ENCODE results near the gene PTPRN2. TPM values are rescaled to one million over a fixed set of nuclear protein-coding genes. Genes with fewer than 3 reads are reported as not detected.

The PTPRN2 gene
- total and polyA plus RNA-seq, 5 experiments from 2014 or later = 0.69 to 1.5 (median 0.99) TPM

DNA sequence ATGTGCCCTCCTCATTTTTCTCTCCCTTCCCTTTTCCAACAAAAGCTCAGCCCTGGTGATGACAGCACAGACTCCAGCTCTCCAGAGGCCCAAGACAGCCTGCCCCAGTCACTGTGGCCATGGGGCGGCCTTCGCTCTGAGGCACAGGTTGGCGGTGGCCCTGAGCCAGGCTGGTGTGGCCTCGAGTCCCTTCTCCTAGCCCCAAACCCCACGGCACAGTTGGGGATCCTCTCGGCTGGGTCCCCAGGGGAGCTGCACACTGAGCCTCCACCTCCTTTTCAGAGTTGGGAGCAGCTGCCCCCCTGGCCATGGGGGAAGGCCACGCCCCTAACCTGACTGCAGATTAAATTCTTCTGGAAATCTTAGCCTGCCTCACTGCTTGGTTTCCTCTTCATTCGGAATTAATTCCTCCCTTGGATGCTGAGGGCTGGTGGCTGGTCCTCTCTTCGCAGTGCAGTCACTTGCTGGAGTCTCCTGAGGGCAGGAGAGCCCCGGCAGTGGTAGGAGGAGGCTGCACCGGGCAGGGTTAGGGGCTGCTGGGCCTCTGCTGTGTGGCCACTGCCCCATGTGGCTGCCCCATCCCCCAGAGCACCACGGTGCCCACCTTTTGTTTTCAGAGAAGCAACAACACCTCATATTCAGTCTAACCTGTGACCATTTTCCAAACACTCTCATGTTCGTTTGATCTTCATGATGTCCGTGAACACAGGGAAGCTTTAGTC is 824.2 kb downstream of the PTPRN2 start:
- POLR2A ChIA-PET = no interaction called here
- peaks cover 7 to 36% (median 22%) of the 10 kb centered on the region in 5 donors for H3K27me3 Mint-ChIP-seq
- no peak for DNase-seq

DNA sequence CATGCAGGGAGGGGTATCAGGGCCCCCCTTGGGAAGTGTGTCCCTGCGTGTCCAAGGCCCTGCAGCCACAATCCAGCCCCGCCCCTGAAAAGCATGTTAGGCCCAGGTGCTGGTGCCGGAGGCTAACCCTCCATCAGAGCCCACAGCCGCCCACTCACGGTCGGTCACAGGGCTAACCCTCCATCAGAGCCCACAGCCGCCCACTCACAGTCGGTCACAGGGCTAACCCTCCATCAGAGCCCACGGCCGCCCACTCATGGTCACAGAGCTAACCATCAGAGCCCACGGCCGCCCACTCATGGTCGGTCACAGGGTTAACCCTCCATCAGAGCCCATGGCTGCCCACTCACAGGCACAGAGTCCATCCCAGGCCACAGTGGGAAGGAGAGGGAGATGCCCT is 824.8 kb downstream of the PTPRN2 start:
- H3K9me3 Mint-ChIP-seq = peaks cover 0 to 29% (median 9%) of the 10 kb centered on the region in 9 donors
- POLR2A ChIA-PET = no interaction called here
- no peak overlapping the region for H3K4me3 Mint-ChIP-seq
- no peak overlapping the region for H3K27ac Mint-ChIP-seq
- ATAC-seq = no peak
- H3K36me3 Mint-ChIP-seq = no peaks in the 10 kb centered on the region
- DNase-seq = no peak
- peaks cover 4 to 10% (median 8%) of the 10 kb centered on the region in 4 donors for H3K4me1 Mint-ChIP-seq
- peaks cover 4 to 34% (median 22%) of the 10 kb centered on the region in 5 donors for H3K27me3 Mint-ChIP-seq

More for the DNA sequence above, 824.2 kb downstream of the PTPRN2 start:
- Mint-ChIP-seq H3K4me1 (peaks cover 4 to 10% (median 8%) of the 10 kb centered on the region in 4 donors), H3K27ac (no peak overlapping the region), H3K36me3 (no peaks in the 10 kb centered on the region), H3K4me3 (no peak overlapping the region), H3K9me3 (peaks cover 0 to 29% (median 9%) of the 10 kb centered on the region in 9 donors)
- ATAC-seq = no peak

DNA sequence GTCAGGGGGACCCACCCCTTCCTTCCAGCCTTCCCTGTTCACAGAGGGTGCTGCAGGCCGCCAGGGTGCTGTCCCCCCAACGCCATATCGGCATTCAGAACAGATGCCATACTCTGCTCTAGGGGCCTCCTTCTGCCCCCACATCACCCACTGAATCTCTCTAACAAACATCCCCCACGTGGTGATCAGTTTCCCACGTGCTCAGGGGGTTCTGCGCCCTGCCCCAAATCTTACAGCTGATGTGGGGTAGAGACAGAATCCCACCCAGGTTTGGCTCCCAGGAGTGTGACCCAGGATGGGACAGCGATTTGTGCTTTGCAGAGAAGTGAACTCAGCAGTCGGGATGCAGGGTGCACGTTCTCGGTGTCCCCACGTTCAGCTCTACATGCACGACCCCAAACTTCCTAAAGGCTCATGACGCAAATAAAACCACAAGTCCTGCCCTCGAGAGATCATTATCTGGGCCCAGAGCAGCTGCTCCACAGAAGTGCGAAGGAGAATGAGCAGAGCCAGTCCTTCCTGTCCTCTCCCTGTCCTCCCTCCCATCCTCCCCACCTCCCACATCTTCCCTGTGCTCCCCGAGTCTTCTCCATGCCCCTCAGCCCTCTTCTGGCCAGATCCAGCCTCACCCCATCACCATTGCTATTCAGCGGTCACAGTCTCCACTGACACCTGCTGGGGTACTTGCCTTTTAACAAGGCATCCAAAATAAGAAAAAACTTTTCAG is 827.5 kb downstream of the PTPRN2 start:
- H3K4me1 Mint-ChIP-seq = peaks cover 4 to 11% (median 9%) of the 10 kb centered on the region in 4 donors
- peak overlapping the region in 1 of 10 donors; percentile 18 for H3K27ac Mint-ChIP-seq
- peak in 4 of 10 donors; percentile 3 to 44 (median 18) for DNase-seq

DNA sequence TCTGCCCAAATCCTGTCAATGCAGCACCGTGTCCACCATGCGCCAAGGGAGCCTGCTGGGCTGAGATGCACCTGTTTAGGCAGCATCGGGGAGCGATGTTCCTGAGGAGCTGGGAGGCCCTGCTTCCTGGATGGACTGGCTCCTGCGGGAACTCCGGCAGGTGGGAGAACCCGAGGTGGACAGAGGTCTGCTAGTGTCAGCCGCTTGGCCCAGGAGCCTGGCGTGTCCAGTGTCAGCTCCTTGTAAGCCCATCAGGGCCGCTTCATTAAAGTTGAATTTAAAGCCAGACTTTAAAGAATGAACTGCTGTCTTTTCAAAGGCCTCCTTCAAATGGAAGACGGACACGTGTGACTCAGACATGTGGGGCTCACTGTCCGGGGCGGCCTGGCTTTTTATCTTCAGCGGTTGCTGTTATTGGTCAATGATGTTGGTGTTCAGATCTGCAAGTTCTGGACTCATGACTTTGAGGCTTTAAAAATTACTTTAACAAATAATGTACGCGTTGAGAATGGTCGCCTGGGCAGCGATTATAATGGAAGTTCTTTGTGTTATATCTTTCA is 828.3 kb downstream of the PTPRN2 start:
- peaks cover 2 to 11% (median 8%) of the 10 kb centered on the region in 5 donors for H3K27me3 Mint-ChIP-seq
- POLR2A ChIA-PET = no interaction called here
- no peaks in the 10 kb centered on the region for H3K36me3 Mint-ChIP-seq
- peaks cover 4 to 11% (median 9%) of the 10 kb centered on the region in 4 donors for H3K4me1 Mint-ChIP-seq
- peak in 1 of 10 donors; percentile 28 for DNase-seq
- H3K4me3 Mint-ChIP-seq = no peak overlapping the region
- ATAC-seq = no peak
- peaks cover 0 to 7% (median 5%) of the 10 kb centered on the region in 9 donors for H3K9me3 Mint-ChIP-seq
- H3K27ac Mint-ChIP-seq = peak overlapping the region in 2 of 10 donors; percentile 9 to 22

More for the DNA sequence above, 827.5 kb downstream of the PTPRN2 start:
- peak; percentile 42 to 66 for ATAC-seq
- no peak overlapping the region for H3K4me3 Mint-ChIP-seq
- H3K9me3 Mint-ChIP-seq = peaks cover 0 to 13% (median 7%) of the 10 kb centered on the region in 9 donors
- POLR2A ChIA-PET = no interaction called here
- H3K27me3 Mint-ChIP-seq = peaks cover 2 to 16% (median 8%) of the 10 kb centered on the region in 5 donors
- no peaks in the 10 kb centered on the region for H3K36me3 Mint-ChIP-seq

DNA sequence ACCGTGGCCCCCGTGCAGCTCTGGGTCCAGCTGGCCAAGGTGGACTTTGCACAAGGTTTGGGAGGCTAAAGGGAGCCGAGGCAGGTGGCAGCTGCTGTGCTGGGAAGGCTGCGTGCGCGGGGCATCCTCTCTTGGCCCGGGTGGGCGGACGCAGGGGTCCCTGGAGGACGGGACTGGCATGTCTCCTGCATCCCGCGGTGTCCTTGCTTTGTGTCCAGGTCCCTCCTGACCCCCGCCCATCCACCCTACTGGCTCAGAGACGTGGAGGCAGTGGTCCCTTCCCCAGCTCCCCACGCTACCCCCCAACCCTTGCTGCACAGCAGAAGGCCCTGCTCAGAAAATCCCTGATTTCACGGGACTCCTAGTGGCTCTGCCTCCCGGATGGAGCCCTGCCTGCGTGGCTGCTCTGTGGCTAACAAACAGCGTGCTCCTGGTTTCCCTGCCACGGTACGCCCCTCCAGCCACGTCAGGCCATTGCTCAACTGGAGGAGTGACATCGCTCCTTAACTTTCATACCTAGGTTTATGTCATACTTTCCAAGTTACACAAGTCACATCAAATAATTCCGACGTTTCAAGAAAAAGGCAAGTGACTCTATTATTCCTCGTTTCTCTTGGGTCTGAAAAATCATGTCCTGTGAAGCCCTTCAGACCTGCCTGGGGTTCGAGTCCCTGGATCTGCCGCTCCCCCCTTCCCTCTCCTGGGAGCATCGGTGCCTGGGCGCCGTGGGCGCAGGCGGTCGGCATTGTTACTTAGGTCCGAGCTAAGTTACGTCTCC is 829.0 kb downstream of the PTPRN2 start:
- H3K4me3 Mint-ChIP-seq = no peak overlapping the region
- no peak for ATAC-seq

GRCh38 chr7:157757776-157758467 is 829.7 kb downstream of the PTPRN2 start:
- Mint-ChIP-seq H3K27ac (no peak overlapping the region), H3K9me3 (peaks cover 0 to 5% (median 0%) of the 10 kb centered on the region in 9 donors), H3K4me3 (no peak overlapping the region), H3K27me3 (peaks cover 2 to 11% (median 8%) of the 10 kb centered on the region in 5 donors), H3K36me3 (no peaks in the 10 kb centered on the region), H3K4me1 (peaks cover 4 to 11% (median 9%) of the 10 kb centered on the region in 4 donors)
- POLR2A ChIA-PET = no interaction called here
- ATAC-seq (no peak), DNase-seq (peak in 1 of 10 donors; percentile 19)

More for the DNA sequence above, 829.0 kb downstream of the PTPRN2 start:
- peaks cover 2 to 11% (median 8%) of the 10 kb centered on the region in 5 donors for H3K27me3 Mint-ChIP-seq
- peak overlapping the region in 1 of 10 donors; percentile 22 for H3K27ac Mint-ChIP-seq
- no peaks in the 10 kb centered on the region for H3K36me3 Mint-ChIP-seq
- peaks cover 4 to 11% (median 9%) of the 10 kb centered on the region in 4 donors for H3K4me1 Mint-ChIP-seq
- H3K9me3 Mint-ChIP-seq = peaks cover 0 to 5% (median 0%) of the 10 kb centered on the region in 9 donors
- no peak for DNase-seq
- POLR2A ChIA-PET = no interaction called here

DNA sequence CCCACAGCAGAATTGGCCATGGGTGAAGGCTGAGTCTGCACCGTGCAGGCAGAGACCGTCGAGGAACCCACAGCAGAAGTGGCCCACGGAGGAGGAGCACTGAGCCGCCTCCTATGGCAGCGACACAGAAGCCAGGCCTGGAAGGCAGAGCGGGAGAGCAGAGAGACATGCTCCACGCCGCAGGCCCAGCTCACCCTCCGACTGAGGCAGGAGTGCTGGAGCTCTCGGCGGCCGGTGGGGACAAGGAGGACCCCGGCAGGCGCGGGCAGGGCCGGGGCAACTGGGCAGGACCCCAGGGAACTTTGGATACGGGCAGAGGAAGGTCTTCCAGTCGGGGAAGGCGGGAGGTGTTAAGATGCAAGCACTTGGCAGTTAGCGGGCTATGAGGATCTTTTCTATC is 830.4 kb downstream of the PTPRN2 start:
- H3K9me3 Mint-ChIP-seq = peaks cover 0 to 5% (median 0%) of the 10 kb centered on the region in 9 donors
- POLR2A ChIA-PET = no interaction called here
- H3K27me3 Mint-ChIP-seq = peaks cover 2 to 14% (median 8%) of the 10 kb centered on the region in 5 donors
- H3K27ac Mint-ChIP-seq = peak overlapping the region in 1 of 10 donors; percentile 72
- peaks cover 4 to 11% (median 9%) of the 10 kb centered on the region in 4 donors for H3K4me1 Mint-ChIP-seq
- no peak overlapping the region for H3K4me3 Mint-ChIP-seq
- no peaks in the 10 kb centered on the region for H3K36me3 Mint-ChIP-seq
- ATAC-seq (no peak), DNase-seq (peak in 1 of 10 donors; percentile 61)

GRCh38 chr7:157755741-157756140 is 831.9 kb downstream of the PTPRN2 start:
- peak overlapping the region in 2 of 10 donors; percentile 26 to 53 for H3K27ac Mint-ChIP-seq
- ATAC-seq = no peak
- POLR2A ChIA-PET = no interaction called here
- peaks cover under 1 to 13% (median 7%) of the 10 kb centered on the region in 5 donors for H3K27me3 Mint-ChIP-seq
- peaks cover 0 to 3% (median 0%) of the 10 kb centered on the region in 9 donors for H3K9me3 Mint-ChIP-seq
- H3K4me3 Mint-ChIP-seq = no peak overlapping the region
- no peaks in the 10 kb centered on the region for H3K36me3 Mint-ChIP-seq
- no peak for DNase-seq
- peaks cover 4 to 11% (median 8%) of the 10 kb centered on the region in 4 donors for H3K4me1 Mint-ChIP-seq

GRCh38 chr7:157754416-157754790 is 833.2 kb downstream of the PTPRN2 start:
- peaks cover 0 to 4% (median 0%) of the 10 kb centered on the region in 4 donors for H3K4me1 Mint-ChIP-seq
- H3K36me3 Mint-ChIP-seq = no peaks in the 10 kb centered on the region
- no peak overlapping the region for H3K27ac Mint-ChIP-seq
- H3K9me3 Mint-ChIP-seq = no peaks in the 10 kb centered on the region
- POLR2A ChIA-PET = no interaction called here
- no peak overlapping the region for H3K4me3 Mint-ChIP-seq
- DNase-seq (no peak), ATAC-seq (no peak)
- peaks cover 0 to 6% (median 0%) of the 10 kb centered on the region in 5 donors for H3K27me3 Mint-ChIP-seq

- no peak overlapping the region for H3K4me3 Mint-ChIP-seq
- peaks cover 0 to 6% (median 0%) of the 10 kb centered on the region in 5 donors for H3K27me3 Mint-ChIP-seq
- H3K27ac Mint-ChIP-seq = peak overlapping the region in 2 of 10 donors; percentile 48 to 69
- POLR2A ChIA-PET = no interaction called here
- ATAC-seq (no peak), DNase-seq (no peak)
- H3K4me1 Mint-ChIP-seq = peaks cover 0 to 4% (median 0%) of the 10 kb centered on the region in 4 donors
- H3K36me3 Mint-ChIP-seq = no peaks in the 10 kb centered on the region
- H3K9me3 Mint-ChIP-seq = no peaks in the 10 kb centered on the region
Measured at GRCh38 chr7:157753713-157754415, 833.8 kb downstream of the PTPRN2 start.

DNA sequence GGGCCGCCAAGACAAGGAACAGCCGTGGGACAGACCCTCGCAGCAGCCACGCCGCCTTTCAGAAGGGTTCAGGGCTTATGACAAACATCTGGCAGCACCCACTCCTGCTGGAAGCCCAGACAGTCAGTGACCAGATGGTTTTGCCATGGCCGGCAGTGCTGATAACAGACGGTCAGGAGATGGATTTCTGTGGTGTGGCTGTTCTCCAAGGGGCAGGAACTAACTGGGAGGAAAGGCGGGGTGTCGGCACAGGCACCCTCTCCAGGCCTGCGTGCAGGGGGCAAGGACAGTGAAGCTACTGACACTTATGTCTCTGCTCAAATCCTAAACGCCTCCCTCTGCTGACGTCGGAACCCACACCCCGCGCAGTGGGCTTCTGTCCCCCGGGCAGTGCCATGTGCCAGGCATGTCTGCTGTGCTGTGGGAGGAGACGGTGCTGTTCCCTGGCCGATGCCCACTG is 834.8 kb downstream of the PTPRN2 start:
- Mint-ChIP-seq H3K36me3 (no peaks in the 10 kb centered on the region), H3K9me3 (no peaks in the 10 kb centered on the region), H3K4me3 (no peak overlapping the region), H3K4me1 (peaks cover 0 to 4% (median 0%) of the 10 kb centered on the region in 4 donors), H3K27me3 (peaks cover 0 to 6% (median 0%) of the 10 kb centered on the region in 5 donors), H3K27ac (no peak overlapping the region)
- no peak for DNase-seq
- POLR2A ChIA-PET = interaction anchor here (1.2 kb wide), 1 partner anchor 10 kb away, joined by 3 read pairs; no protein-coding TSS in a partner anchor
- ATAC-seq = no peak

Measured in naive thymus-derived CD8-positive, alpha-beta T cell (primary cell).